GM23338 (cell line): ENCODE measurements around the gene ADH6. TPM values are rescaled to one million over a fixed set of nuclear protein-coding genes. Genes with fewer than 3 reads are reported as not detected.

ENCODE experiments used
- ATAC-seq: fragments of 200-7000 bp; cut with Tn5 transposase; 3 replicates; pipeline ENCODE4 v1.9.1; 2020
- DNase-seq: peaks from one replicate; pipeline ENCODE4 v3.0.0-alpha.2; 2015; ENCODE audit warnings: low spot score
- H2AFZ ChIP-seq: fragments of 200-600 bp; sonication (generic); 2 replicates; pipeline ENCODE4 v1.8.0; 2016; ENCODE audit warnings: antibody characterized with exemption, mild to moderate bottlenecking, moderate library complexity
- H3F3A ChIP-seq: fragments of 200-600 bp; sonication (generic); replicated peaks from 2 replicates; pipeline ENCODE4 v1.8.0; 2017; ENCODE audit warnings: antibody characterized with exemption, mixed run types, low read depth
- H3K27ac ChIP-seq: fragments of 200-600 bp; sonication (generic); 2 replicates; pipeline ENCODE4 v1.6.1; 2016; ENCODE audit warnings: low read depth
- H3K27me3 ChIP-seq: fragments of 200-600 bp; sonication (generic); 2 replicates; pipeline ENCODE4 v1.8.0; 2016; ENCODE audit warnings: mild to moderate bottlenecking, mixed run types, moderate library complexity; ENCODE audit not compliant: insufficient read depth
- H3K36me3 ChIP-seq: fragments of 200-600 bp; sonication (generic); 2 replicates; pipeline ENCODE4 v1.8.0; 2016; ENCODE audit warnings: mild to moderate bottlenecking; ENCODE audit not compliant: insufficient read depth
- H3K4me1 ChIP-seq: fragments of 200-600 bp; sonication (generic); 2 replicates; pipeline ENCODE4 v1.8.0; 2016; ENCODE audit warnings: mild to moderate bottlenecking, moderate library complexity; ENCODE audit not compliant: insufficient read depth
- H3K4me2 ChIP-seq: fragments of 200-600 bp; sonication (generic); 2 replicates; pipeline ENCODE4 v1.7.1; 2017; ENCODE audit warnings: mixed run types
- H3K4me3 ChIP-seq: fragments of 200-600 bp; sonication (generic); 2 replicates; pipeline ENCODE4 v1.6.1; 2016; ENCODE audit warnings: mixed run types
- H3K79me2 ChIP-seq: fragments of 200-600 bp; sonication (generic); replicated peaks from 2 replicates; pipeline ENCODE4 v1.8.0; 2017; ENCODE audit warnings: mild to moderate bottlenecking; ENCODE audit not compliant: insufficient read depth
- H3K9me2 ChIP-seq: fragments of 200-600 bp; sonication (generic); 2 replicates; pipeline ENCODE4 v1.8.0; 2017; ENCODE audit not compliant: insufficient read depth
- H4K20me1 ChIP-seq: fragments of 200-600 bp; sonication (generic); replicated peaks from 2 replicates; pipeline ENCODE4 v1.8.0; 2017; ENCODE audit warnings: mild to moderate bottlenecking; ENCODE audit not compliant: insufficient read depth
- H3K27ac Mint-ChIP-seq: 2 replicates; pipeline ENCODE4 v1.8.0; 2020; ENCODE audit warnings: inconsistent platforms, mild to moderate bottlenecking, moderate library complexity, mixed read lengths
- H3K27me3 Mint-ChIP-seq: 3 replicates; pipeline ENCODE4 v1.8.0; 2022; ENCODE audit warnings: low read depth, mild to moderate bottlenecking, moderate library complexity, mixed read lengths, inconsistent platforms; ENCODE audit not compliant: insufficient read depth, poor library complexity
- H3K36me3 Mint-ChIP-seq: 3 replicates; pipeline ENCODE4 v1.8.0; 2021; ENCODE audit warnings: low read depth, mild to moderate bottlenecking, inconsistent platforms, moderate library complexity, mixed read lengths
- H3K4me1 Mint-ChIP-seq: 3 replicates; pipeline ENCODE4 v1.8.0; 2020; ENCODE audit warnings: mild to moderate bottlenecking, inconsistent platforms, mixed read lengths
- H3K4me3 Mint-ChIP-seq: 3 replicates; pipeline ENCODE4 v1.8.0; 2021; ENCODE audit warnings: moderate library complexity, mild to moderate bottlenecking, inconsistent platforms, mixed read lengths
- H3K9me3 Mint-ChIP-seq: 3 replicates; pipeline ENCODE4 v1.8.0; 2020; ENCODE audit warnings: moderate library complexity, mild to moderate bottlenecking, inconsistent platforms, mixed read lengths
- CREB1 ChIP-seq: fragments of 250-450 bp; sonication (Bioruptor Pico); IDR thresholded peaks from 2 replicates; pipeline ENCODE4 v1.5.0; 2020; ENCODE audit warnings: low read depth, mild to moderate bottlenecking, moderate library complexity
- CTCF ChIP-seq, 2 experiments: fragments of 200-600 bp in 1 of 2; sonication (generic) in 1 of 2; conservative IDR thresholded peaks; 2 replicates each; pipeline versions ENCODE4 v1.5.1 to v1.6.1; 2016 to 2017; ENCODE audit warnings: antibody characterized with exemption in 2 of 2, low read depth in 2 of 2, mild to moderate bottlenecking in 2 of 2, moderate library complexity in 1 of 2
- EZH2 ChIP-seq: fragments of 200-600 bp; sonication (generic); IDR thresholded peaks from one replicate; pipeline ENCODE4 v1.8.0; 2017; ENCODE audit warnings: antibody characterized with exemption, mild to moderate bottlenecking, low read depth; ENCODE audit not compliant: unreplicated experiment
- EZH2phosphoT487 ChIP-seq: fragments of 200-600 bp; sonication (generic); IDR thresholded peaks from one replicate; pipeline ENCODE4 v1.8.1; 2018; ENCODE audit warnings: antibody characterized with exemption; ENCODE audit not compliant: unreplicated experiment
- JUNB ChIP-seq: IDR thresholded peaks from one replicate; pipeline ENCODE4 v1.6.1; 2016; ENCODE audit warnings: antibody characterized with exemption; ENCODE audit not compliant: unreplicated experiment
- NANOG ChIP-seq: IDR thresholded peaks from 2 replicates; pipeline ENCODE4 v1.6.1; 2016; ENCODE audit warnings: antibody characterized with exemption, borderline replicate concordance
- POLR2AphosphoS5 ChIP-seq: IDR thresholded peaks from 2 replicates; pipeline ENCODE4 v1.6.1; 2016; ENCODE audit warnings: antibody characterized with exemption, low read depth
- STAT1 ChIP-seq: IDR thresholded peaks from one replicate; pipeline ENCODE4 v1.6.1; 2016; ENCODE audit warnings: antibody characterized with exemption; ENCODE audit not compliant: unreplicated experiment
- ZNF114 ChIP-seq: fragments of 250-450 bp; sonication (Bioruptor Pico); IDR thresholded peaks from 2 replicates; pipeline ENCODE4 v1.5.0; 2020; ENCODE audit warnings: mild to moderate bottlenecking, moderate library complexity
- ZNF331 ChIP-seq: fragments of 250-450 bp; sonication (Bioruptor Pico); IDR thresholded peaks from 2 replicates; pipeline ENCODE4 v1.5.0; 2020; ENCODE audit warnings: low read depth, mild to moderate bottlenecking, moderate library complexity
- ZNF462 ChIP-seq: fragments of 250-450 bp; sonication (Bioruptor Pico); IDR thresholded peaks from 2 replicates; pipeline ENCODE4 v1.5.0; 2020; ENCODE audit warnings: mild to moderate bottlenecking, moderate library complexity
- polyA plus RNA-seq: library from polyadenylated mRNA; unstranded; fragments of >200 nt; fragmentation: Nextera tagmentation; extraction: Ambion mirVana; gene quantifications from 2 replicates; pipeline ENCODE4 v1.2.1, GENCODE V29; 2016
- total RNA-seq: library from RNA; depleted of rRNA; stranded (reverse); fragments of >200 nt; shearing (Covaris generic); gene quantifications from 2 replicates; pipeline ENCODE4 v1.2.3, GENCODE V29; 2014
- TF ChIP-seq, protein P1 (sequence below): IDR thresholded peaks from 2 replicates; pipeline ENCODE4 v1.6.1; 2016; ENCODE audit warnings: antibody characterized with exemption
- TF ChIP-seq, protein P2 (sequence below): IDR thresholded peaks from one replicate; pipeline ENCODE4 v1.6.1; 2018; ENCODE audit warnings: antibody characterized with exemption; ENCODE audit not compliant: unreplicated experiment

Gene ADH6
- total and polyA plus RNA-seq, 2 experiments from 2014 or later, result 0.58 TPM; not detected in 1

GRCh38 chr4:99180382-99181070, 38.5 kb downstream of the ADH6 start:
- no peaks in the 10 kb centered on the region for H3K9me2 ChIP-seq
- no peaks in the 10 kb centered on the region for H3K79me2 ChIP-seq
- no peak for TF ChIP-seq JUNB
- no peak for TF ChIP-seq EZH2phosphoT487
- no peak for TF ChIP-seq POLR2AphosphoS5
- TF ChIP-seq NANOG, result no peak
- TF ChIP-seq EZH2, result no peak
- TF ChIP-seq ZNF114, result no peak
- TF ChIP-seq, protein P1, sequence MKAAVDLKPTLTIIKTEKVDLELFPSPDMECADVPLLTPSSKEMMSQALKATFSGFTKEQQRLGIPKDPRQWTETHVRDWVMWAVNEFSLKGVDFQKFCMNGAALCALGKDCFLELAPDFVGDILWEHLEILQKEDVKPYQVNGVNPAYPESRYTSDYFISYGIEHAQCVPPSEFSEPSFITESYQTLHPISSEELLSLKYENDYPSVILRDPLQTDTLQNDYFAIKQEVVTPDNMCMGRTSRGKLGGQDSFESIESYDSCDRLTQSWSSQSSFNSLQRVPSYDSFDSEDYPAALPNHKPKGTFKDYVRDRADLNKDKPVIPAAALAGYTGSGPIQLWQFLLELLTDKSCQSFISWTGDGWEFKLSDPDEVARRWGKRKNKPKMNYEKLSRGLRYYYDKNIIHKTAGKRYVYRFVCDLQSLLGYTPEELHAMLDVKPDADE, result no peak
- no peak for TF ChIP-seq STAT1
- TF ChIP-seq CTCF (conservative IDR thresholded peaks at IDR 0.05; ENCODE audit: low read depth in 2 of 2), result no peak
- TF ChIP-seq ZNF331, result no peak
- no peak for TF ChIP-seq ZNF462
- TF ChIP-seq CREB1 (CRISPR knock-in tag), result no peak
- TF ChIP-seq, protein P2, sequence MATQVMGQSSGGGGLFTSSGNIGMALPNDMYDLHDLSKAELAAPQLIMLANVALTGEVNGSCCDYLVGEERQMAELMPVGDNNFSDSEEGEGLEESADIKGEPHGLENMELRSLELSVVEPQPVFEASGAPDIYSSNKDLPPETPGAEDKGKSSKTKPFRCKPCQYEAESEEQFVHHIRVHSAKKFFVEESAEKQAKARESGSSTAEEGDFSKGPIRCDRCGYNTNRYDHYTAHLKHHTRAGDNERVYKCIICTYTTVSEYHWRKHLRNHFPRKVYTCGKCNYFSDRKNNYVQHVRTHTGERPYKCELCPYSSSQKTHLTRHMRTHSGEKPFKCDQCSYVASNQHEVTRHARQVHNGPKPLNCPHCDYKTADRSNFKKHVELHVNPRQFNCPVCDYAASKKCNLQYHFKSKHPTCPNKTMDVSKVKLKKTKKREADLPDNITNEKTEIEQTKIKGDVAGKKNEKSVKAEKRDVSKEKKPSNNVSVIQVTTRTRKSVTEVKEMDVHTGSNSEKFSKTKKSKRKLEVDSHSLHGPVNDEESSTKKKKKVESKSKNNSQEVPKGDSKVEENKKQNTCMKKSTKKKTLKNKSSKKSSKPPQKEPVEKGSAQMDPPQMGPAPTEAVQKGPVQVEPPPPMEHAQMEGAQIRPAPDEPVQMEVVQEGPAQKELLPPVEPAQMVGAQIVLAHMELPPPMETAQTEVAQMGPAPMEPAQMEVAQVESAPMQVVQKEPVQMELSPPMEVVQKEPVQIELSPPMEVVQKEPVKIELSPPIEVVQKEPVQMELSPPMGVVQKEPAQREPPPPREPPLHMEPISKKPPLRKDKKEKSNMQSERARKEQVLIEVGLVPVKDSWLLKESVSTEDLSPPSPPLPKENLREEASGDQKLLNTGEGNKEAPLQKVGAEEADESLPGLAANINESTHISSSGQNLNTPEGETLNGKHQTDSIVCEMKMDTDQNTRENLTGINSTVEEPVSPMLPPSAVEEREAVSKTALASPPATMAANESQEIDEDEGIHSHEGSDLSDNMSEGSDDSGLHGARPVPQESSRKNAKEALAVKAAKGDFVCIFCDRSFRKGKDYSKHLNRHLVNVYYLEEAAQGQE, result no peak
- Mint-ChIP-seq H3K9me3 (peaks cover 31% of the 10 kb centered on the region), H3K4me3 (no peak overlapping the region), H3K27ac (no peak overlapping the region), H3K4me1 (no peaks in the 10 kb centered on the region), H3K36me3 (peaks cover 17% of the 10 kb centered on the region; the same call in 2 of the 3 replicates), H3K27me3 (peaks cover 2% of the 10 kb centered on the region)
- ATAC-seq (no peak), DNase-seq (no peak)
- no peaks in the 10 kb centered on the region for H4K20me1 ChIP-seq
- H3K4me2 ChIP-seq, result no peak overlapping the region
- H3K4me1 ChIP-seq, result no peaks in the 10 kb centered on the region
- no peaks in the 10 kb centered on the region for H3K27me3 ChIP-seq
- H3K36me3 ChIP-seq, result no peaks in the 10 kb centered on the region
- no peak overlapping the region for H2AFZ ChIP-seq
- H3K27ac ChIP-seq, result no peak overlapping the region
- no peaks in the 10 kb centered on the region for H3F3A ChIP-seq
- H3K4me3 ChIP-seq, result no peak overlapping the region
